ENCODE data around the gene RFX2. TPM values are rescaled to one million over a fixed set of nuclear protein-coding genes. Genes with fewer than 3 reads are reported as not detected.
A peak's percentile ranks its signal among the peaks of the same experiment; 100 is the strongest.
"Not testable (repeated sequence)": the region's sequence is repeated elsewhere in the genome, so short reads cannot be mapped to it uniquely, and the experiment has no call there.

RFX2 gene
- total and polyA plus RNA-seq, 3 experiments from 2014 or later: 1.5 to 4.9 (median 4.2) TPM

- Histone ChIP-seq H3K27me3 (ENCODE audit: insufficient read depth, low read length, poor library complexity, severe bottlenecking) (no peaks in the 10 kb centered on the region), H3K36me3 (ENCODE audit: insufficient read depth, low read length) (no peaks in the 10 kb centered on the region), H3K9me3 (ENCODE audit: low read length) (no peaks in the 10 kb centered on the region), H3K4me3 (ENCODE audit: low read length) (no peak overlapping the region), H3K4me1 (ENCODE audit: insufficient read depth, low read length) (peaks cover 5% of the 10 kb centered on the region), H3K27ac (ENCODE audit: low read depth, low read length) (no peak overlapping the region)
- ChIA-PET POLR2A (no interaction called here), CTCF (interaction anchor here (0.8 to 8.3 kb wide), 4 partner anchors 12 to 58 kb away, joined by 3 to 38 read pairs (median 6); partner anchors contain the start of gene RANBP3)
- no peak for DNase-seq
- H3K4me3 Mint-ChIP-seq: no peak overlapping the region
- H3K4me1 Mint-ChIP-seq: peaks cover 8 to 10% (median 9%) of the 10 kb centered on the region in 3 donors
- no peaks in the 10 kb centered on the region for H3K9me3 Mint-ChIP-seq
- H3K27ac Mint-ChIP-seq: no peak overlapping the region
- no peaks in the 10 kb centered on the region for H3K36me3 Mint-ChIP-seq
- peaks cover 0 to 6% of the 10 kb centered on the region in 2 donors for H3K27me3 Mint-ChIP-seq
Observed at GRCh38 chr19:5990289-5990797, 120.0 kb downstream of the RFX2 start.

DNA sequence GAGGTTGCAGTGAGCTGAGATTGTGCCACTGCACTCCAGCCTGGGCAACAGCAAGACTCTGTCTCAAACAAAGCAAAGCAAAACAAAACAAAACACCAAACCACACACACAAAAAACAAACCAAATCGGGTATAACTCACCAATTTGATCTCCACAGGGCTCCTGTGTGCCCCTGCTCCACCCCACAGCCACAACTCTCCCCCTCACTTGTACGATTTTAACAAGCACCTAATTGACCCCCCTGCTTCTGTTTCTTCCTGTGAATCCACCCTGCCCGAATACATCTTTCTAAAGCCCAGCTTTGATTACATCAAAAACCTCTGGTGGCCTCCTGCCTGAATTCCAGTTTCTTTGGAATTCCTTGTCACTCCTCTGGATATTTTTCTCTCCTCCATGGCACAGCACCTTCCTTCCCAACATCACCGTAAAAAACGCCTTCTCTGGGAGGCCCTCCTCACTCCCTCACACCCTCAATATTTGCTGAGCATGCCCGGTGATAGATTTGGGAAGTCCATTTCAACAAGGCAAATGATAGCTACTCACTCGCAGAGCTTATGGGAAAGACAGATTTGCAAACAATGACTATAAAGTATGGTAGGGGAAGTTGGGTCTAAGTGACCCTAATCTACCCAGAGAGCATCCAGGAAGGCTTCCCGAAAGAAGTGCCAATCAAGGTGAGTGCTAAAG is 120.8 kb downstream of the RFX2 start:
- CTCF ChIA-PET: interaction anchor here (1.2 to 8.3 kb wide), 4 partner anchors 11 to 136 kb away, joined by 6 to 38 read pairs (median 8); partner anchors contain the start of gene RANBP3
- no peaks in the 10 kb centered on the region for H3K36me3 Mint-ChIP-seq
- peaks cover 8 to 10% (median 9%) of the 10 kb centered on the region in 3 donors for H3K4me1 Mint-ChIP-seq
- H3K27me3 Mint-ChIP-seq: peaks cover 0 to 6% of the 10 kb centered on the region in 2 donors
- H3K4me1 ChIP-seq (ENCODE audit: insufficient read depth, low read length): peaks cover 5% of the 10 kb centered on the region
- no peak for DNase-seq
- POLR2A ChIA-PET: no interaction called here
- H3K9me3 Mint-ChIP-seq: no peaks in the 10 kb centered on the region
- no peak overlapping the region for H3K27ac ChIP-seq (ENCODE audit: low read depth, low read length)
- H3K27me3 ChIP-seq (ENCODE audit: insufficient read depth, low read length, poor library complexity, severe bottlenecking): no peaks in the 10 kb centered on the region
- no peak overlapping the region for H3K4me3 ChIP-seq (ENCODE audit: low read length)
- no peaks in the 10 kb centered on the region for H3K36me3 ChIP-seq (ENCODE audit: insufficient read depth, low read length)
- H3K4me3 Mint-ChIP-seq: no peak overlapping the region
- no peaks in the 10 kb centered on the region for H3K9me3 ChIP-seq (ENCODE audit: low read length)
- peak overlapping the region in 1 of 8 donors; percentile 74 for H3K27ac Mint-ChIP-seq

DNA sequence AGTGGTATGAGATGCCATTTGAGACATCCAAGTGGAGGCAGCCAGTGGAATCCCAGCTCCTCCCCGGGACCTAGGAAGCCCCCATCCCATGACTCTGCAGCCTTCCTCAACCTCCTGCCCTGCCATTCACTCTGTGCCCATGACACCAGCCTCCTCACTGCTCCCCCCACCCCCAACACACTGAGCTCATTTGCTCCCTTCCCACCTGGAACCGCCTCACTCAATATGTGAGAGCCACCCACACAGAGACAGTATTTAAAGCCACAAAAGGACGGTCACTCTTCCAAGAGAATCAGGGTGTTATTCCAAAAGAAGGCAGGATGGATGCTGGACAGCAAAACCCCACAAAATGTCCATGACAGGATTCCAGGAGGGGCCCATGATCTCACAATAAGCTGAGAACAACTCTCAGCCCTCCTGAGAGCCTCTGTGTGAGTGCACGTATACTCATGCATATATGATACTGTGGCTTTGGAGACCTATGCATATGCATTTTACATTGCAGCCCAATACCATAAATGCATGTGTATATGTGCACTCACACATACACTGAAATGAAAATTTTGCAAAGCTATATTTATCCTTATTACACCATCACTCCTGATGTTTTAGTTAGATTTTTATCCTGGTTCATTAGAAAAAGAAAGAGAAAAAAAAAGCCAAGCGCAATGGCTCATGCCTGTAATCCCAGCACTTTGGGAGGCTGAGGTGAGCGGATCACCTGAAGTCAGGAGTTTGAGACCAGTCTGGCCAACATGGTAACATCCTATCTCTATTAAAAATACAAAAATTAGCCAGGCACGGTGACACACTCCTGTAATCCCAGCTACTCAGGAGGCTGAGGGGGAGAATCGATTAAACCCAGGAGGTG is 121.5 kb downstream of the RFX2 start:
- CTCF ChIA-PET: interaction anchor here (1.1 to 8.3 kb wide), 6 partner anchors 10 to 137 kb away, joined by 4 to 38 read pairs (median 6); partner anchors contain the start of gene RANBP3
- peaks cover 11 to 13% (median 13%) of the 10 kb centered on the region in 3 donors for H3K4me1 Mint-ChIP-seq
- H3K9me3 Mint-ChIP-seq: no peaks in the 10 kb centered on the region
- no peak overlapping the region for H3K4me3 ChIP-seq (ENCODE audit: low read length)
- H3K27ac ChIP-seq (ENCODE audit: low read depth, low read length): no peak overlapping the region
- peak overlapping the region in 2 of 7 donors; percentile 12 to 44 for H3K4me3 Mint-ChIP-seq
- peaks cover 0 to 6% of the 10 kb centered on the region in 2 donors for H3K27me3 Mint-ChIP-seq
- H3K27ac Mint-ChIP-seq: no peak overlapping the region
- H3K36me3 Mint-ChIP-seq: no peaks in the 10 kb centered on the region
- POLR2A ChIA-PET: no interaction called here
- peaks cover 8% of the 10 kb centered on the region for H3K4me1 ChIP-seq (ENCODE audit: insufficient read depth, low read length)
- no peaks in the 10 kb centered on the region for H3K36me3 ChIP-seq (ENCODE audit: insufficient read depth, low read length)
- no peaks in the 10 kb centered on the region for H3K9me3 ChIP-seq (ENCODE audit: low read length)
- H3K27me3 ChIP-seq (ENCODE audit: insufficient read depth, low read length, poor library complexity, severe bottlenecking): no peaks in the 10 kb centered on the region
- no peak for DNase-seq

- Mint-ChIP-seq H3K27me3 (peaks cover 0 to 6% of the 10 kb centered on the region in 2 donors), H3K4me3 (peak overlapping the region; percentile 17 to 90 (median 76)), H3K27ac (peak overlapping the region in 5 of 8 donors; percentile 8 to 48 (median 31)), H3K36me3 (no peaks in the 10 kb centered on the region), H3K9me3 (no peaks in the 10 kb centered on the region), H3K4me1 (peaks cover 21 to 25% (median 24%) of the 10 kb centered on the region in 3 donors)
- Histone ChIP-seq H3K4me1 (ENCODE audit: insufficient read depth, low read length) (peaks cover 17% of the 10 kb centered on the region), H3K27ac (ENCODE audit: low read depth, low read length) (no peak overlapping the region), H3K36me3 (ENCODE audit: insufficient read depth, low read length) (no peaks in the 10 kb centered on the region), H3K27me3 (ENCODE audit: insufficient read depth, low read length, poor library complexity, severe bottlenecking) (no peaks in the 10 kb centered on the region), H3K9me3 (ENCODE audit: low read length) (no peaks in the 10 kb centered on the region), H3K4me3 (ENCODE audit: low read length) (peak overlapping the region; percentile 56)
- peak; percentile 53 to 77 (median 66) for DNase-seq
- CTCF ChIA-PET: interaction anchor here (0.8 to 8.3 kb wide), 12 partner anchors 9 to 183 kb away, joined by 3 to 38 read pairs (median 4); no protein-coding TSS in a partner anchor
- POLR2A ChIA-PET: no interaction called here
Observed at GRCh38 chr19:5987077-5987818, 123.1 kb downstream of the RFX2 start.

DNA sequence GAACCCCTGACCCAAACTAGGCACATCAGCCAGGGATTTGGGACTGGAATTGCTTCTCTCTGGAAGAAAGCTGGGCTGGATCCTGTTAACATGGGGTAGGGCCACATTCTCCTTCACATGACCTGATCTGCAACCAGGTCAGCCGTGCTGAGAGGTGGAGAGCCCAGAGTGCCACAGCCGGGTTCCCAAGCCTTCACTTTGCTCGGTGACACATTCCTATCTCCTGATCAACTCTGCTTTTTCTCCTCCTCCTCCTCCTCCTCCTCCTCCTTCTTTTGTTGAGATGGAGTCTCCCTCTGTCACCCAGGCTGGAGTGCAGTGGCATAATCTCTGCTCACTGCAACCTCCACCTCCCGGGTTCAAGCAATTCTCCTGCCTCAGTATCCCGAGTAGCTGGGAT is 124.5 kb downstream of the RFX2 start:
- DNase-seq; H3K36me3 ChIP-seq (ENCODE audit: insufficient read depth, low read length); H3K4me3 ChIP-seq (ENCODE audit: low read length); H3K36me3 Mint-ChIP-seq; H3K9me3 ChIP-seq (ENCODE audit: low read length); H3K27me3 Mint-ChIP-seq; H3K27ac Mint-ChIP-seq; H3K4me3 Mint-ChIP-seq; H3K9me3 Mint-ChIP-seq; POLR2A ChIA-PET; H3K27me3 ChIP-seq (ENCODE audit: insufficient read depth, low read length, poor library complexity, severe bottlenecking): not testable (repeated sequence)
- CTCF ChIA-PET: interaction anchor here (1.7 to 8.3 kb wide), 3 partner anchors 18 to 182 kb away, joined by 6 to 38 read pairs (median 9); partner anchors contain the start of gene NRTN
- peak overlapping the region; percentile 27 for H3K27ac ChIP-seq (ENCODE audit: low read depth, low read length)
- peaks cover 17% of the 10 kb centered on the region for H3K4me1 ChIP-seq (ENCODE audit: insufficient read depth, low read length)
- H3K4me1 Mint-ChIP-seq: peaks cover 21 to 27% (median 25%) of the 10 kb centered on the region in 3 donors

- peak overlapping the region in 1 of 8 donors; percentile 5 for H3K27ac Mint-ChIP-seq
- Histone ChIP-seq H3K9me3 (ENCODE audit: low read length) (no peaks in the 10 kb centered on the region), H3K36me3 (ENCODE audit: insufficient read depth, low read length) (no peaks in the 10 kb centered on the region), H3K4me1 (ENCODE audit: insufficient read depth, low read length) (peaks cover 17% of the 10 kb centered on the region), H3K27me3 (ENCODE audit: insufficient read depth, low read length, poor library complexity, severe bottlenecking) (no peaks in the 10 kb centered on the region), H3K4me3 (ENCODE audit: low read length) (no peak overlapping the region), H3K27ac (ENCODE audit: low read depth, low read length) (peak overlapping the region; percentile 27)
- ChIA-PET POLR2A (no interaction called here), CTCF (interaction anchor here (1.7 to 8.3 kb wide), 4 partner anchors 14 to 181 kb away, joined by 6 to 38 read pairs (median 9); partner anchors contain the start of gene NRTN)
- DNase-seq: no peak
- H3K9me3 Mint-ChIP-seq: no peaks in the 10 kb centered on the region
- peak overlapping the region in 1 of 7 donors; percentile 68 for H3K4me3 Mint-ChIP-seq
- H3K36me3 Mint-ChIP-seq: no peaks in the 10 kb centered on the region
- peaks cover 21 to 29% (median 27%) of the 10 kb centered on the region in 3 donors for H3K4me1 Mint-ChIP-seq
- H3K27me3 Mint-ChIP-seq: peaks cover 0 to 6% of the 10 kb centered on the region in 2 donors
Observed at GRCh38 chr19:5985098-5985783, 125.1 kb downstream of the RFX2 start.

DNA sequence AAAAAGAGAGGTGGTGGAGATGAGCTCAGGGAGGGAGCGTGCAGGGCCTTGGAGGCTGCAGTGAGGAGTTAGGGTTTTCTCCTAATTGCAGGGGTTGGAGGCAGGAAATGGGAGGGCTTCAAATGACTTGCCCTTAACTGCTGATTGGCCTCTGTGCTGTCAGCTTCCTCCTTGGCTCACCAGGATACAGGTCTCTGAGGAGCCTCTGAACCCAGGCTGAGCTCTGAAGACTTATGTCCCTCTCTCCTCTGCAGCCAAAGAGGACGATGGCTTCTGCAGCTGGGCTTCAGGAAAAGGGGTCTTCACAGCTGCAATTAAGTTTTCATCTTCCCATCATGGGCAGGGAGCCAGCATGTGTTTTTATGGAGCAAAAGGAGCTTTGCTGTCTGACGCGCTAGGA is 125.7 kb downstream of the RFX2 start:
- H3K9me3 ChIP-seq (ENCODE audit: low read length): no peaks in the 10 kb centered on the region
- peaks cover 0 to 3% of the 10 kb centered on the region in 2 donors for H3K27me3 Mint-ChIP-seq
- H3K4me3 ChIP-seq (ENCODE audit: low read length): no peak overlapping the region

More for the DNA sequence above, 125.7 kb downstream of the RFX2 start:
- H3K36me3 Mint-ChIP-seq: no peaks in the 10 kb centered on the region
- ChIA-PET CTCF (interaction anchor here (1.7 to 8.3 kb wide), 4 partner anchors 13 to 181 kb away, joined by 6 to 38 read pairs (median 9); partner anchors contain the start of gene NRTN), POLR2A (no interaction called here)
- H3K36me3 ChIP-seq (ENCODE audit: insufficient read depth, low read length): no peaks in the 10 kb centered on the region
- peak overlapping the region in 1 of 8 donors; percentile 43 for H3K27ac Mint-ChIP-seq
- H3K9me3 Mint-ChIP-seq: no peaks in the 10 kb centered on the region
- DNase-seq: no peak
- no peak overlapping the region for H3K4me3 Mint-ChIP-seq
- H3K27me3 ChIP-seq (ENCODE audit: insufficient read depth, low read length, poor library complexity, severe bottlenecking): no peaks in the 10 kb centered on the region
- H3K27ac ChIP-seq (ENCODE audit: low read depth, low read length): no peak overlapping the region
- peaks cover 17% of the 10 kb centered on the region for H3K4me1 ChIP-seq (ENCODE audit: insufficient read depth, low read length)
- H3K4me1 Mint-ChIP-seq: peaks cover 22 to 35% (median 34%) of the 10 kb centered on the region in 3 donors
